HG02610 (cell line): ENCODE results near the gene TTC38.
"Not testable (repeated sequence)": the region's sequence is repeated elsewhere in the genome, so short reads cannot be mapped to it uniquely, and the experiment has no call there.

ENCODE experiments used
- ATAC-seq: cut with Tn5 transposase; IDR thresholded peaks from one replicate; pipeline ENCODE4 v1.9.1; 2021; ENCODE audit warnings: mild to moderate bottlenecking, moderate library complexity; ENCODE audit not compliant: unreplicated experiment

Gene TTC38

GRCh38 chr22:46245511-46245910 lies 22.3 kb upstream of the TTC38 start:
- ATAC-seq: no peak

GRCh38 chr22:46246178-46246577 lies 21.6 kb upstream of the TTC38 start:
- ATAC-seq: no peak

GRCh38 chr22:46247443-46247975 lies 20.3 kb upstream of the TTC38 start:
- ATAC-seq: no peak

GRCh38 chr22:46250035-46250782 lies 17.6 kb upstream of the TTC38 start, which contains the start of gene CDPF1:
CDPF1 (minus strand) TSS chr22:46250293; CDS start chr22:46248284, 2,009 bp downstream.
- ATAC-seq: peak; percentile 77

- no peak for ATAC-seq
Measured at GRCh38 chr22:46250783-46251125, 17.1 kb upstream of the TTC38 start.

- no peak for ATAC-seq
Measured at GRCh38 chr22:46251266-46251665, 16.5 kb upstream of the TTC38 start.

- no peak for ATAC-seq
Measured at GRCh38 chr22:46251816-46252380, 15.9 kb upstream of the TTC38 start.

- no peak for ATAC-seq
Measured at GRCh38 chr22:46256358-46256958, 11.3 kb upstream of the TTC38 start.

- ATAC-seq: no peak
Measured at GRCh38 chr22:46259374-46259773, 8.4 kb upstream of the TTC38 start.

- no peak for ATAC-seq
Measured at GRCh38 chr22:46260038-46260437, 7.8 kb upstream of the TTC38 start.

- no peak for ATAC-seq
Measured at GRCh38 chr22:46262449-46263215, 5.2 kb upstream of the TTC38 start.

- no peak for ATAC-seq
Measured at GRCh38 chr22:46263216-46263590, 4.6 kb upstream of the TTC38 start, which contains the start of gene PKDREJ. PKDREJ (minus strand) TSS chr22:46263343; CDS start chr22:46263322, 21 bp downstream.

- ATAC-seq: not testable (repeated sequence)
Measured at GRCh38 chr22:46264520-46264919, 3.3 kb upstream of the TTC38 start.

- ATAC-seq: not testable (repeated sequence)
Measured at GRCh38 chr22:46265627-46266026, 2.2 kb upstream of the TTC38 start.

GRCh38 chr22:46269564-46269963 lies 1.8 kb downstream of the TTC38 start:
- ATAC-seq: no peak

GRCh38 chr22:46272196-46272595 lies 4.4 kb downstream of the TTC38 start:
- ATAC-seq: no peak

- no peak for ATAC-seq
Measured at GRCh38 chr22:46272762-46273431, 5.1 kb downstream of the TTC38 start.

- no peak for ATAC-seq
Measured at GRCh38 chr22:46273432-46274148, 5.8 kb downstream of the TTC38 start.

GRCh38 chr22:46274381-46274780 lies 6.6 kb downstream of the TTC38 start:
- ATAC-seq: no peak
